ENCODE data around the gene CEACAM21.

- TF ChIP-seq CTCF (conservative IDR thresholded peaks at IDR 0.05) (no peak), ZFX (IDR thresholded peaks at IDR 0.05) (no peak)
Observed at GRCh38 chr19:41586064-41586463, 10.1 kb downstream of the CEACAM21 start.
